ENCODE data around the gene PLEKHA6. TPM values are rescaled to one million over a fixed set of nuclear protein-coding genes. Genes with fewer than 3 reads are reported as not detected.

The PLEKHA6 gene
- total and polyA plus RNA-seq, 2 experiments from 2014 or later, result 2.8 to 6.2 TPM

DNA sequence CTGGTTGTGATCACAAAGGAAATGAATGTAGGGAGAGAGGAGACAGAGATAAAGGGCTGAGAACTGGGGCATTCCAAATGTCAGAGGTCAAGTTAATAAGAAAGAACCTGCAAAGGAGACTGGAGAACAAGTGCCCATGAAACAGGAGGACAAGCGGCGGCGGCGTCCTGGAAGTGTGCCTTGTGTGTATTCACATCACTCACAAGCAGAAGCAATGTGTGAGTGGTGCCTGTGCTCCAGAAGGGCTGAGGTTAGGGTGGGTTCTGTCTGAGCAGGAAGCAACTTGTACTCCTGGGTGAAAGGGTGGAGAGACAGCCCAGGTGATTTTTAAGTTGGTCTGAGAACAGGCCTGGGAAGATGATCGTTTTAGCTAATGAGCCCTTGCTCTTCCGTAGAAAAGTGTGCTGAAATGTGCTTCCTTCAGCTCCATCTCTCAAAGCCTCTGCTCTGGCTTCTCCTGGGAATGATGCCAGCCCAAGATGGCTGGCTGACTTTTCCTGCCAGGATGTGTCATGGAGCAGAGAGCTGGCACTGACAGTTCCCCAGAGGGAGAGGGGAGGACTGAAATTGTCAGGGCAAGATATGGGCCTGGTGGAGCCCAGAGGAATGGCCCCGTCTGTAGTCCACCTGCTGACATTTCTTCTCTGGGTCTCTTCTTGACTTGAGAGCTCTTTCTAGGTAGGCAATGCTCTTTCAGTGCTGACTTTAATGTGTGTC lies 25.1 kb upstream of the PLEKHA6 start:
- H3K36me3 Mint-ChIP-seq (ENCODE audit: low read depth), result no peaks in the 10 kb centered on the region
- Histone ChIP-seq H3K36me3 (ENCODE audit: insufficient read depth) (no peaks in the 10 kb centered on the region), H3K79me2 (replicated peaks; ENCODE audit: insufficient read depth) (no peaks in the 10 kb centered on the region; the same call in 1 of the 2 replicates), H3K4me1 (ENCODE audit: insufficient read depth) (no peaks in the 10 kb centered on the region), H3K4me2 (no peak overlapping the region), H3K27ac (ENCODE audit: low read depth) (no peak overlapping the region), H4K20me1 (replicated peaks; ENCODE audit: insufficient read depth) (no peaks in the 10 kb centered on the region), H3K27me3 (ENCODE audit: insufficient read depth) (peaks cover 14% of the 10 kb centered on the region), H3F3A (replicated peaks; ENCODE audit: low read depth) (no peaks in the 10 kb centered on the region), H2AFZ (no peak overlapping the region), H3K9me2 (ENCODE audit: insufficient read depth) (no peaks in the 10 kb centered on the region), H3K4me3 (no peak overlapping the region)
- no peaks in the 10 kb centered on the region for H3K27me3 Mint-ChIP-seq (ENCODE audit: insufficient read depth, low read depth, poor library complexity)
- no peaks in the 10 kb centered on the region for H3K9me3 Mint-ChIP-seq
- H3K4me3 Mint-ChIP-seq, result no peak overlapping the region
- ATAC-seq, result no peak
- H3K27ac Mint-ChIP-seq, result no peak overlapping the region
- no peak for DNase-seq (ENCODE audit: low spot score)
- TF ChIP-seq, protein P1, sequence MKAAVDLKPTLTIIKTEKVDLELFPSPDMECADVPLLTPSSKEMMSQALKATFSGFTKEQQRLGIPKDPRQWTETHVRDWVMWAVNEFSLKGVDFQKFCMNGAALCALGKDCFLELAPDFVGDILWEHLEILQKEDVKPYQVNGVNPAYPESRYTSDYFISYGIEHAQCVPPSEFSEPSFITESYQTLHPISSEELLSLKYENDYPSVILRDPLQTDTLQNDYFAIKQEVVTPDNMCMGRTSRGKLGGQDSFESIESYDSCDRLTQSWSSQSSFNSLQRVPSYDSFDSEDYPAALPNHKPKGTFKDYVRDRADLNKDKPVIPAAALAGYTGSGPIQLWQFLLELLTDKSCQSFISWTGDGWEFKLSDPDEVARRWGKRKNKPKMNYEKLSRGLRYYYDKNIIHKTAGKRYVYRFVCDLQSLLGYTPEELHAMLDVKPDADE (IDR thresholded peaks at IDR 0.05), result no peak
- TF ChIP-seq, protein P2, sequence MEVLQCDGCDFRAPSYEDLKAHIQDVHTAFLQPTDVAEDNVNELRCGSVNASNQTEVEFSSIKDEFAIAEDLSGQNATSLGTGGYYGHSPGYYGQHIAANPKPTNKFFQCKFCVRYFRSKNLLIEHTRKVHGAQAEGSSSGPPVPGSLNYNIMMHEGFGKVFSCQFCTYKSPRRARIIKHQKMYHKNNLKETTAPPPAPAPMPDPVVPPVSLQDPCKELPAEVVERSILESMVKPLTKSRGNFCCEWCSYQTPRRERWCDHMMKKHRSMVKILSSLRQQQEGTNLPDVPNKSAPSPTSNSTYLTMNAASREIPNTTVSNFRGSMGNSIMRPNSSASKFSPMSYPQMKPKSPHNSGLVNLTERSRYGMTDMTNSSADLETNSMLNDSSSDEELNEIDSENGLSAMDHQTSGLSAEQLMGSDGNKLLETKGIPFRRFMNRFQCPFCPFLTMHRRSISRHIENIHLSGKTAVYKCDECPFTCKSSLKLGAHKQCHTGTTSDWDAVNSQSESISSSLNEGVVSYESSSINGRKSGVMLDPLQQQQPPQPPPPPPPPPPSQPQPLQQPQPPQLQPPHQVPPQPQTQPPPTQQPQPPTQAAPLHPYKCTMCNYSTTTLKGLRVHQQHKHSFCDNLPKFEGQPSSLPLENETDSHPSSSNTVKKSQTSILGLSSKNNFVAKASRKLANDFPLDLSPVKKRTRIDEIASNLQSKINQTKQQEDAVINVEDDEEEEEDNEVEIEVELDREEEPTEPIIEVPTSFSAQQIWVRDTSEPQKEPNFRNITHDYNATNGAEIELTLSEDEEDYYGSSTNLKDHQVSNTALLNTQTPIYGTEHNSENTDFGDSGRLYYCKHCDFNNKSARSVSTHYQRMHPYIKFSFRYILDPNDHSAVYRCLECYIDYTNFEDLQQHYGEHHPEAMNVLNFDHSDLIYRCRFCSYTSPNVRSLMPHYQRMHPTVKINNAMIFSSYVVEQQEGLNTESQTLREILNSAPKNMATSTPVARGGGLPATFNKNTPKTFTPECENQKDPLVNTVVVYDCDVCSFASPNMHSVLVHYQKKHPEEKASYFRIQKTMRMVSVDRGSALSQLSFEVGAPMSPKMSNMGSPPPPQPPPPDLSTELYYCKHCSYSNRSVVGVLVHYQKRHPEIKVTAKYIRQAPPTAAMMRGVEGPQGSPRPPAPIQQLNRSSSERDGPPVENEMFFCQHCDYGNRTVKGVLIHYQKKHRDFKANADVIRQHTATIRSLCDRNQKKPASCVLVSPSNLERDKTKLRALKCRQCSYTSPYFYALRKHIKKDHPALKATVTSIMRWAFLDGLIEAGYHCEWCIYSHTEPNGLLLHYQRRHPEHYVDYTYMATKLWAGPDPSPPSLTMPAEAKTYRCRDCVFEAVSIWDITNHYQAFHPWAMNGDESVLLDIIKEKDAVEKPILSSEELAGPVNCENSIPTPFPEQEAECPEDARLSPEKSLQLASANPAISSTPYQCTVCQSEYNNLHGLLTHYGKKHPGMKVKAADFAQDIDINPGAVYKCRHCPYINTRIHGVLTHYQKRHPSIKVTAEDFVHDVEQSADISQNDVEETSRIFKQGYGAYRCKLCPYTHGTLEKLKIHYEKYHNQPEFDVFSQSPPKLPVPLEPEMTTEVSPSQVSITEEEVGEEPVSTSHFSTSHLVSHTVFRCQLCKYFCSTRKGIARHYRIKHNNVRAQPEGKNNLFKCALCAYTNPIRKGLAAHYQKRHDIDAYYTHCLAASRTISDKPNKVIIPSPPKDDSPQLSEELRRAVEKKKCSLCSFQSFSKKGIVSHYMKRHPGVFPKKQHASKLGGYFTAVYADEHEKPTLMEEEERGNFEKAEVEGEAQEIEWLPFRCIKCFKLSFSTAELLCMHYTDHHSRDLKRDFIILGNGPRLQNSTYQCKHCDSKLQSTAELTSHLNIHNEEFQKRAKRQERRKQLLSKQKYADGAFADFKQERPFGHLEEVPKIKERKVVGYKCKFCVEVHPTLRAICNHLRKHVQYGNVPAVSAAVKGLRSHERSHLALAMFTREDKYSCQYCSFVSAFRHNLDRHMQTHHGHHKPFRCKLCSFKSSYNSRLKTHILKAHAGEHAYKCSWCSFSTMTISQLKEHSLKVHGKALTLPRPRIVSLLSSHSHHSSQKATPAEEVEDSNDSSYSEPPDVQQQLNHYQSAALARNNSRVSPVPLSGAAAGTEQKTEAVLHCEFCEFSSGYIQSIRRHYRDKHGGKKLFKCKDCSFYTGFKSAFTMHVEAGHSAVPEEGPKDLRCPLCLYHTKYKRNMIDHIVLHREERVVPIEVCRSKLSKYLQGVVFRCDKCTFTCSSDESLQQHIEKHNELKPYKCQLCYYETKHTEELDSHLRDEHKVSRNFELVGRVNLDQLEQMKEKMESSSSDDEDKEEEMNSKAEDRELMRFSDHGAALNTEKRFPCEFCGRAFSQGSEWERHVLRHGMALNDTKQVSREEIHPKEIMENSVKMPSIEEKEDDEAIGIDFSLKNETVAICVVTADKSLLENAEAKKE (CRISPR knock-in tag; IDR thresholded peaks at IDR 0.05), result no peak
- no peak for TF ChIP-seq STAT1 (IDR thresholded peaks at IDR 0.05; ENCODE audit: unreplicated experiment)
- no peaks in the 10 kb centered on the region for H3K4me1 Mint-ChIP-seq

Data from GM23338 (cell line).